CD4-positive, alpha-beta T cell treated with Interferon alpha-2 for 1 hour (primary cell): ENCODE data around the gene GNB5.

Experiments
- DNase-seq, 2 donors: peaks; one replicate each; pipeline ENCODE4 v3.0.0-alpha.2; 2020 to 2022

GNB5 gene

DNA sequence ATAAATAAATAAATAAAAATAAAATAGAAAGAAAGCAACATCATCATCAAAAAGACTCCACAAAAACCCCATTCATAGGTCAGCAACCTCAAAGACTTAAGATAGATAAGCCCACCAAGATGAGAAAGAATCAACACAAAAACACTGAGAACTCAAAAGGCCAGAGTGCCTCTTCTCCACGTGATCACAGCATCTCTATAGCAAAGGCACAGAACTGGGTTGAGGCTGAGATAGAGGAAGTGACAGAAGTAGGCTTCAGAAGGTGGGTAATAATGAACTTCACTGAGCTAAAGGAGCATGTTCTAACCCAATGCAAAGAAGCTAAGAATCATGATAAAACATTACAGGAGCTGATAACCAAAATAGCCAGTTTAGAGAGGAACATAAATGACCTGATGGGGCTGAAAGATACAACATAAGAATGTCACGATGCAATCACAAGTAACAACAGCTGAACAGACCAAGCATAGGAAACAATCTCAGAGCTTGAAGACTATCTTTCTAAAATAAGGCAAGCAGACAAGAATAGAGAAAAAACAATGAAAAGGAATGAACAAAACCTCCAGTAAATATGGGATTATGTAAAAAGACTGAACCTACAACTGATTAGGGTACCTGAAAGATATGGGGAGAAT, 26.4 kb downstream of the GNB5 start:
- DNase-seq, result no peak

DNA sequence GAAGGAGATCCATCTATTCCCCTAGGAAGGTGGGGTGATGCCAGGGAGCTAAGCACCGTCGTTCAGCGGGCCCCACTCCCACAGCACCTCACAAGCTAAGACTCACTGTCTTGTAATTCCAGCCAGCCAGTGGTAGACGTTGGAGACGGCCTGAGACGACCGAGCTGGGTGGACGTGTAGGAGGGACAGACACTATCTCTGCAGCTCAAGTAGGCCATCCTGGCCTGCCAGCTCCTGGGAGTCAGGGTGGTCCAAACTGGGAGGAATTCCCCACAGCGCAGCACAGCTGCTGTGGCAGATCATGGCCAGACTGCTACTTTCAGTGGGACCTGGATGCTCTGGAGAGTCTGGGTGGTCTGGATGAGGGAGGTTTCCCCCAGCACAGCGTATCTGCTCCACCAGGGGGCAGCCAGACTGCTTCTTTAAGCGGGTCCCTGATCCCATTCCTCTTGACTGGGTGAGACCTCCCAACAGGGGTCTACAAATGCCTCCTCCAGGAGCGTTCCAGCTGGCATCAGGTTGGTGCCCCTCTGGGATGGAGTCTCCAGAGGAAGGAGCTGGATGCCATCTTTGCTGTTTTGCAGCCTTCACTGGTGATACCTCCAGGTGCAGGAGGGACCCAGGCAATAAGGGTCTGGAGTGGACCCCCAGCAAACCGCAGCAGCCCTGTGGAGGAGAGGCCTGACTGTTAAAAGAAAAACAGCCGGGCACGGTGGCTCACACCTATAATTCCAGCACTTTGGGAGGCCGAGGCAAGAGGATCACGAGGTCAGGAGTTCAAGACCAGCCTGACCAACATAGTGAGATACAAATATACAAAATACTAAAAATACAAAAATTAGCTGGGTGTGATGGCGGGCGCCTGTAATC, 27.6 kb downstream of the GNB5 start:
- DNase-seq, result peak in 1 of 2 donors; percentile 25

DNA sequence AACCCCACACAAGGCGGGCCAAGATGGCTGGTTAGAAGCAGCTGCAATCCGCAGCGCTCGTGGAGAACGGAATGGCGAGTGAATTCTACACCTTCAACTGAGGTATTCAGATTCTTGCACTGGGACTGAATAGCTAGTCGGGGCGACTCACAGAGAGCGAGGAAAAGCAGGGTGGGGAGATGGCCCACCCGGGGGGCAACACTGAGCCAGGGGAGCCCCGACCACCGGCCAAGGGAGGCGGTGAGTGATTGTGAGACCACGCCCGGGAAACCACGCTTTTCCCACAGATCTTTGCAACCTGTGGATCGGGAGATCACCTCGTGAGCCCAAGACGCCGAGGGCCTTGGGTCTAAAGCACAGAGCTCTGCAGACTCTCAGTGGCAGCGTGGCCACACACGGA, 28.3 kb downstream of the GNB5 start:
- no peak for DNase-seq

GRCh38 chr15:52162260-52162659, 28.9 kb downstream of the GNB5 start:
- no peak for DNase-seq

GRCh38 chr15:52161406-52161966, 29.7 kb downstream of the GNB5 start:
- DNase-seq, result no peak

DNA sequence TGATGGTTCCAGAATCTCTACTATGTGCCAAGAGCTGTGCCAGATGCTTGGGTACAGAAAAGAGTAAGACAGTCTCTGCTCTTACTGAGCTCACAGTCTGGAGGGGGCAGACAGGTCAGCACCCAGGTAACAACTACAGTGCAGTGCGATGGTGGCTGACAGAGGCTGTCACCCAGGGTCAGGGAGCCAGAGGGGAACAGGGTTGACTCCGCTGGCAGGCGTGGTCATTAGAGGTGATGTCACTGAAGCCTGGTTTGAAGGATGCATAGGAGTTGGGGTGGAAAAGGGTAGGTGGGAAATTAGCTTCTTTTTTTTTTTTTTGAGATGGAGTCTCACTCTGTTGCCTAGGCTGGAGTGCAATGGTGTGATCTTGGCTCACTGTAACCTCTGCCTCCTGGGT, 31.5 kb downstream of the GNB5 start:
- no peak for DNase-seq

GRCh38 chr15:52158084-52158765, 33.0 kb downstream of the GNB5 start:
- no peak for DNase-seq

DNA sequence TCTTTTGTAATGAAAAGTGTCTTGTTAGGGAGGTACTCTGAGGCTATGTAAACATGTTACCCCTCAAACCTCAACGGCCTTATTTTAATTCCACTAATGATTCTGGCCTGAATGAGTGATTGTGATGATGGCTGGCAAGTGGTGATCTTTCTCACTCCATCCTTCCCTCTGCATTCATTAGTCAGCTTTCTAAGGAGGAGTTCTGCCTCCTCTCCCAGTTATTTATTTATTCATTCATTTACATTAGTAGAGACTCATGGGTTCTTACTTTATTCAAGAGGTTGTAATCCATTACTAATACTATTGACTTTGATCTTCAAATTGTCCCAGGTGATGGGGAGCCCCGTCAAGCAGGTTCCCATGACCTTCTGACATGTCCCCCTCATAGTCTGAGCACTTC, 35.3 kb downstream of the GNB5 start:
- no peak for DNase-seq

DNA sequence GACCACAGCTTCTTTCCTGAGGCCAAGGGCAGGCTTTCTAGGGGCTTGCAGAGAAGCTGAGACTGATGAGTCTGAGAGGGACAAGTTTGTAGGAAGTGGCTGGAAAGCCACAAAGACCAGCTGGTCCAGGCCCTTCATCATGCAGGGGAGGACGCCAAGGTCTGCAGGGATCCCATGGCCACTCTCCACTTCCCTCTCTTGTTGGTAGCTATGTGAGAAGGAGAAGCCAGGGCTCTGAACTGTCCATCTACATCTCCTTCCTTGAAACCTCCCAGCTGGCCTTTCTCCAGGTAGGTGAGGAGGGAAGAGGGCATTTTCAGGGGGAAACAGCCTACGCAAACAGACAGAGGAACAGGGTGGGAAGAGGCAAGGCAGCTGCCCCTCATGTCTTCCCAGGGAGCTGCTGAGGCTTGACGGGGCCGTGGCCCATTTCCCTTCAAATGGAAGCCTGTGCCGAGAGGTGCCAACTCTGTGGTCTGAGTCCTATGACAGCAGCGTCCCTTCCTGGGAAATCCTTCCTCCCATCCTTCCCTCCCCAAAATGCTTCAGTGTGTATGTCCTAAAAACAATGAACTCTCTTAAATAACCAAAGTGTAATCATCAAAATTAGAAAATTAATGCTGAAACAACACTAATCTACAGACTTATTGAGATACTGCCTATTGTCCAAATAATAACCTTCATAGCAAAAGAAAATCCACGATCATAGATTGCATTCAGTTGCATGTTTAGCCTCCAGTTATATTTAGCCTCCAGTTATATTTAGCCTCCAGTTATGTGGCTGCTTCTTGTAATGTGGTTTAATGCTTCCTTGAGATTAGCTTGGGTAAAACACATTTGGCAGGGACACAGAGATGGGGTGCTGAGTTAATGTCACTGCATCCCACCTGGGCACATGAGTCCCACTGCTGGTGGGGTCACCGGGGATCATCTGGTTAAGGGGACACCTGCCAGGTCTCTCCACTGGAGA, 36.0 kb downstream of the GNB5 start:
- no peak for DNase-seq

GRCh38 chr15:52153900-52154895, 37.0 kb downstream of the GNB5 start:
- no peak for DNase-seq

- no peak for DNase-seq
Observed at GRCh38 chr15:52151353-52151752, 39.8 kb downstream of the GNB5 start.

DNA sequence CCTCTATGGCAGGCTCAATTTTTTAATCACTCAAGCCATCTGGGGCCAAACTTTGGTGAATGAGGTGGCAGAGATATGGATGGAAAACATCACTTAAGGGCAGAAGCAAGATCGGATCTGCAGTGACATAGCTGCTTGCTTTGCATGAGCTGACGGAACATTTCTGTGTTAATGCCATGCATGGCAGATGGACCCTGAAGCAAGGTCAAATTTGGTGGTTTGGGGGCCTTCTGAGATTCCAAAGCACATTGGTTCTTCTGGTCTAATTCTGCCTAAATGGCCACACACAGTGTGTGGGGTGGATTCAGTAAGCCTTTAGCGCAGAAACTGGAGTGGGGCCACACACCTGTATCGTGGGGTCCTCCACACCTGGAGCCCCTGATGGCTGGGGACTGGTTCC, 40.3 kb downstream of the GNB5 start:
- DNase-seq, result no peak

DNA sequence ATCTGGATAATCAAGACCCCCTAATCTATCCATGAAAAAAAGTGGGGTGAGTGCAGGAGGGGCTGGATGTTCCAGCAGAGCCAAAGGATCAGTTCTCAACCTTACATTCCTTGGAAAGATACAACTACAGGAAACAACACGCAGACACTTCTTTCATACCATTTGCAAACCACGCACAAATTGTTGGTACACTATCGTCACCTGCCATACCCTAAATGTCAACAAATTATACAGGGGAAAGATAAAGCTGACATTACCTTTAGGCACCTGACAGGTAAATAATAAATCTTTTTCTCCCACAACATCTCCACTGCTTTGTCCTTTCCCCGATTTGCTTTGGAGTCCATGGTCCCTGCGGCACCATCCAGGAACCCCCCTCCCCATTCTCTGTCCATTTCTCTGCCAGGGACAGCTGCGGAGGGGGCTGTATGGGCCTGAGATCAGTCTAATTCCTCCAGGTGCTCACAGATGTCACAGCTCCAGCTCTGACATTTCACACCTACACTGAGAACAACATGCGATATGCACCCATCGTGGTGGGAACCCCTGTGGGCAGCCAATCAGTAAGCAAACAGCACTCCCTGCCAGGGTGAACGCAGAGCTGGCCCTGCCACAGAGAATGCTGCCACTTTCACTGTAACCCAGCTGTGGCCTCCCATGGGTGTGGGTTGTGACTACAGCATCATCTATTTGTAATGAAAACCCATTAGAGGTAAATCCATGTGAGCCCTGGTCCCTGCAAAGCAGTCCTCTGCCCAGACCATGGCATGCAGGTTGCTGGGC, 41.0 kb downstream of the GNB5 start:
- no peak for DNase-seq

DNA sequence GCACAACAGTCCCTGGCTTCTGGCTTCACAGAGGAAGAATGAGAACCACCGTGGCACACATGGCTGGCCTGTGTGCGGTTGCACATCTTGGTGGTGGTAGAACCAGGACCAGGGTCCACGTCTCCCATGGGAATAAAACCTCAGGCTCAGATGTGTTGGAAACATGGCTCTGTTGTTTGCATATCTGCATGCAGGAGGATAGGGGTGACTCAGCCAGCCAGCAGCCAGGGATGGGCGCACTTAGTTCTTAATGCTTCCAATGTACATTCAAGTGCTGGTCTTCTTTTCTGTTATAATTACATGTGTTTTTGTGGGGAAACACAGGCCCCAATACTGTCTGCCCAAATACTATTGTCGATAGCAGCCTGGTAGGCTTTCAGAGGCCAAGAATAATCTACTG, 42.8 kb downstream of the GNB5 start:
- DNase-seq, result no peak

GRCh38 chr15:52146776-52147175, 44.4 kb downstream of the GNB5 start:
- DNase-seq, result no peak

- no peak for DNase-seq
Observed at GRCh38 chr15:52146261-52146660, 44.9 kb downstream of the GNB5 start.

DNA sequence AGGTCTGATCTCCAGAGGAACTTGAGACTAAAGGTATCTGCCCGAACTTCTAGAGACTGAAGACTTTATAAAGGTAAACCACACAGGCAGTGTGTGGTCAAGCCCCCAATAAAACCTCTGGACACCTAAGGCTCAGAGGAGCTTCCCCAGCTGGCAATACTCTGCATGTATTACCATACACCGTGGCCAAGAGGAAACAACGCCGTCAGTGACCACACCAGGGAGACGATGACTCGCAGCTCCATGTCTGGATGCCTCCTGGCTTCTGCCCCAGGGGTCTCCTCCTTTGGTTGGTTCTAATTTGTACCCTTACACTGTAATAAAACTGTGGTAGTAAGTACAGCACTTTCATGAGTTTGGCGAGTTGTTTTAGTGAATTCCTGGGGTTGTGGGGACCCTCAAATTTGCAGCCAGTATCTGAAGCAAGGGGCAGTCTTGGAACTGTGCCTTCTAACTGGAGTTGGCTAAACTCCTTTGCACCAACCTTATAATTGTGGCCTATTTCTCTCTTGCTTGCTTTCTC, 46.5 kb downstream of the GNB5 start:
- DNase-seq, result no peak

DNA sequence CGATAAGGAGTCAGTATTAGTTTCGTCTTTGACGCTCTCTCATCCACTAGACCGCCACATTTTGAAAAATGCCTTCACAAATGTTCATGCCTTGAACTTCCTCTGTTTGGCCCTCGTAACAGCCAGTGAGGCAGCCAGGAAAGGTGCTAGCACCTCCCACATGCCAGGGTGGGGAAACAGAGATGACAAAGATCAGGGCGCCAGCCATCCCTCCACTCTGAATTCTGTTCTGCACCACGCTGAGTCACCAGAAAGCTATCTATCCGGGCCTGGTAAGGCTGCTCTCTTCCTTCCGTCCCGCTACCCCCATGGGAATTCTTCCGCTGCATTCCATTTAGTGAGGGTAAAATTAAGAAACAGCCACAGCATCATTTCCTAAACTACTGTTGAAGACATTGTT, 47.3 kb downstream of the GNB5 start:
- no peak for DNase-seq

GRCh38 chr15:52140646-52141045, 50.5 kb downstream of the GNB5 start:
- no peak for DNase-seq
